ENCODE measurements around the gene TTC31. TPM values are rescaled to one million over a fixed set of nuclear protein-coding genes. Genes with fewer than 3 reads are reported as not detected.
"Not testable (repeated sequence)": the region's sequence is repeated elsewhere in the genome, so short reads cannot be mapped to it uniquely, and the experiment has no call there.

Gene TTC31
- total RNA-seq, 1 experiment from 2014 or later = 17.6 TPM

DNA sequence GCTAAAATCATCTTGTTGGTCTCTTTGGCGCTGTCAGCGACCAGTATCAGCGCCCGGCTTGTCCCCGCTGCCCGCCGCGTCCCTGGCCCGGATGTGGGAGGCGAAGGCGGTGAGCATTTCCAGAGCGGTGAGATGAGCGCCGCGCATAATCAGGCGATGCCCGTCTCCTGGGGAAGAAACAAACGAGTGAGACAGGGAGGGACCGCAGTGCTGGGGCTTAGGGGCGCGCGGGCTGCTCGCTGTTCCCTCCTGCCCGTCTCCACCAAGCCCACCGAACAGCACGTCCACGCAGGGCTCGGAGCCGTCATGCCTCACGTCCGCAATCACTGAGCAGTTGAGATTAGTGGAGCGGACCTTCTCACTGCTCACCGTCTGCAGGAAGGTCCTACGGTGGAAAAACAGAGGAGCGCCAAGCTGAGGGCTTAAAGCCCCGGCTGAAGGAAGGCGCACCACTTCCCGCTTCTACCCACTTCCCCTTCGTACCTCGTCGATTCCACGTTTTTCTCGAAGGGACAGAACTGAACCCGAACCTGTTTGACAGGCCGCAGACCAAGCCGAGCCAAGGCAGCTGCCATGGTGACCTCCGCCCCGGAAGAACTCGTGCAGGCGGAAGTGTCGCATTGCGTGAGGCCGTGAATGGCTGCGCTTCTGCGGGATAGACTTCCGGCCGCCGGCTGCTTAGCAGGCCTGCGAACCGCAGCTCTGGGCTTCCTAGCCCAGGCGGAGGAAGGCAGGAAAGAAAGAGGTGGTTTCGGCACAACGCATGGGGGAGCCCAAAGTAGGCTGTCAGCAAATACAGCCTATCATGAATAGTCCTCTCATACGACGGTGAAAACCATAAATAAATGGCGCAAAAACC lies 10.6 kb upstream of the TTC31 start, which contains the start of gene MRPL53:
TSS of gene MRPL53 (minus strand) at position 595 of the 859 bp plus-strand sequence. CDS start at position 575, 20 bp downstream.
- in situ Hi-C loops (cut with HindIII; ENCODE audit: low pct_unique_long_range_greater_than_20kb, low sequenced_read_pairs) = no loop called here

GRCh38 chr2:74472945-74473258 lies 10.0 kb upstream of the TTC31 start:
- in situ Hi-C loops (cut with HindIII; ENCODE audit: low pct_unique_long_range_greater_than_20kb, low sequenced_read_pairs) = no loop called here
- no peak for DNase-seq (ENCODE audit: low read depth, low spot score)

More for the DNA sequence above, 10.6 kb upstream of the TTC31 start, which contains the start of gene MRPL53:
- peak; percentile 93 for DNase-seq (ENCODE audit: low read depth, low spot score)

DNA sequence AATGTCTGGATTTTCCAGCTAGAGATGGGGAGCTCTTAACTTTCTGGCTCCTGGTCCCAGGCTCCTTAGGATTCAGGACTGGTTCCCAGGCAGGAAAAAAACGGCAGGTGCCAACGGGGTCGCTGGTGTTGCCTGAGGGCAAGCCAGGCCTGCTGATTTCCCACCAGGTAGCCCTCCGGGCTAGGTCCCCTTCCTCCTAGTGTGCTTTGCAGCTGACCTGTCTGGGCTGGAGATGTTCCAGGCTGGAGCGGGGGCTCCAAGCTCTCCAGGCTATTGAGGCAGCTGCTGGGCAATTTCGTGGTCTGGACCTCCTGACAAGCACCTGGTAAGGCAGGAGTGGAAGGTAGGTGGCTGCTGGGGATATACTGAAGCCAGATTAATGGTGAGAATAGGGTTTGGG lies 8.4 kb upstream of the TTC31 start:
- DNase-seq (ENCODE audit: low read depth, low spot score) = no peak
- in situ Hi-C loops (cut with HindIII; ENCODE audit: low pct_unique_long_range_greater_than_20kb, low sequenced_read_pairs) = no loop called here

- in situ Hi-C loops (cut with HindIII; ENCODE audit: low pct_unique_long_range_greater_than_20kb, low sequenced_read_pairs) = no loop called here
These were observed 8.0 kb upstream of the TTC31 start for GRCh38 chr2:74474899-74475298.

GRCh38 chr2:74481431-74481830 lies 1.4 kb upstream of the TTC31 start:
- in situ Hi-C loops (cut with HindIII; ENCODE audit: low pct_unique_long_range_greater_than_20kb, low sequenced_read_pairs) = no loop called here
- no peak for DNase-seq (ENCODE audit: low read depth, low spot score)

More at GRCh38 chr2:74474899-74475298, 8.0 kb upstream of the TTC31 start:
- peak; percentile 53 for DNase-seq (ENCODE audit: low read depth, low spot score)

- in situ Hi-C loops (cut with HindIII; ENCODE audit: low pct_unique_long_range_greater_than_20kb, low sequenced_read_pairs) = no loop called here
These were observed 700 bp upstream of the TTC31 start for GRCh38 chr2:74481961-74482800.

GRCh38 chr2:74483675-74484164 lies 839 bp downstream of the TTC31 start:
- in situ Hi-C loops (cut with HindIII; ENCODE audit: low pct_unique_long_range_greater_than_20kb, low sequenced_read_pairs); DNase-seq (ENCODE audit: low read depth, low spot score): not testable (repeated sequence)

More at GRCh38 chr2:74481961-74482800, 700 bp upstream of the TTC31 start:
- DNase-seq (ENCODE audit: low read depth, low spot score) = no peak

DNA sequence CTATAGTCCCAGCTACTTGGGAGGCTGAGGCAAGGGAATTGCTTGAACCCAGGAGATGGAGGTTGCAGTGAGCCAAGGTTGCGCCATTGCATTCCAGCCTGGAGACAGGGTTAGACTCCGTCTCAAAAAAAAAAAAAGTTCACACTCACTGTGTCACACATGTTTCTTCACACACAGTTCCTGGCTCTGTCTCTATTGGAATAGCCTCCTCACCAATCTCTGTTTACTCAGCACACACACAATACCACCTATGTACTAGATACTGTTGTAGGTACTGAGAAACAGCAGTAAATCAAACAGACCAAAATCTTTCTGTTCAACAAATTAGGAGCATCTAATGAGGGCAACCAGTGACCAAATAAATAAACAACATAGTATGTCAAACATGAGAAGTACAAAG lies 3.3 kb downstream of the TTC31 start:
- in situ Hi-C loops (cut with HindIII; ENCODE audit: low pct_unique_long_range_greater_than_20kb, low sequenced_read_pairs) = no loop called here

DNA sequence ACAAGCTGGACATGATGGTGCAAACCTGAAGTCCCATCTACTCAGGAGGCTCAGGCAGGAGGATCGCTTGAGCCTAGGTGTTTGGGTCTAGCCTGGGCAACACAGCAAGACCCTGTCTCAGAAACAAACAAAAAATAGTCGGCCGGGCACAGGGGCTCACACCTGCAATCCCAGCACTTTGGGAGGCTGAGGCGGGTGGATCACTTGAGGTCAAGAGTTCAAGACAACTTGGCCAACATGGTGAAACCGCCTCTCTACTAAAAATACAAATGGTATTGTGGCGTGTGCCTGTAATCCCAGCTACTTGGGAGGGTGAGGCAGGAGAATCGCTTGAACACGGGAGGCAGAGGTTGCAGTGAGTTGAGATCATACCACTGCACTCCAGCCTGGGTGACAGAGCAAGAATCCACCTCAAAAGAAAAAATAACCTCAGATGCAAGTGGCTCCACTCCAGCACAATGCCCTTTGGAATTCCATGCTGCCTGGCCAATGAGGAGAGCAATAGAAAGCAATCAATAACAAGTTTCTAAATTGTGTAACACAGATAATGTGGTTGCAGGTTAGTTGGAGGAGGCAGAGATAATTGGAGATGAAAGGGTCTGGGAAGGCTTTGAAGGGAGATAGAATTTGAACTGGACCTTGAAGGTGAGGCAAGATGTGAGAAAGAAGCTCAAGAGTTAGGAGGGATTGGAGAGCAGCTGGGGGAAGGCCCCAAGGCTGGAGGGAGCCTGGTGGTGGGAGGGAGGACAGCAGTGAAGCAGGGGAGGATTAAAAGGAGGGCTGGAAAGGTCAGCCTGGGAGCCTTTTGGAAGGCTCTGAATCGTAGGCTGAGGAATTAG lies 6.0 kb downstream of the TTC31 start:
- in situ Hi-C loops (cut with HindIII; ENCODE audit: low pct_unique_long_range_greater_than_20kb, low sequenced_read_pairs) = no loop called here
- no peak for DNase-seq (ENCODE audit: low read depth, low spot score)

More for the DNA sequence above, 3.3 kb downstream of the TTC31 start:
- no peak for DNase-seq (ENCODE audit: low read depth, low spot score)

DNA sequence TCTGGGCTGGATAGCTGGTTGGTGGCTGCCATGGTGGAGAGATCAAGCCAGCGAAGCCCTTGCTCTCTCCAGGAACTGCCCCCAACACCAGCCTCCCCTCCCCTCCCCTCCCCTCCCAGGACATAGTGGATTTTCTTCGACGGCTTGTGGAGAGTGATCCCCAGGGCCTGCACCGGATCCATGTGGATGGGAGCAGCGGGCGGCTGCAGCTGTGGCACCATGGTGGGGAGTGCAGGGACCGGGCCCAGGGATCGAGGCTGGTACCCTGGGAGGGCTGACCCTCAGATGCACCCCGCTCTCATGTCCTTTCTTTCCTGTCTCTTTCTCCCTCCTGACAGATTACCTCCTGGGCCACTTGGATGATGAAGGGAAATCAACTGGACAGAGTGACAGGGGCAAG lies 7.0 kb downstream of the TTC31 start:
- DNase-seq (ENCODE audit: low read depth, low spot score) = no peak
- in situ Hi-C loops (cut with HindIII; ENCODE audit: low pct_unique_long_range_greater_than_20kb, low sequenced_read_pairs) = no loop called here

DNA sequence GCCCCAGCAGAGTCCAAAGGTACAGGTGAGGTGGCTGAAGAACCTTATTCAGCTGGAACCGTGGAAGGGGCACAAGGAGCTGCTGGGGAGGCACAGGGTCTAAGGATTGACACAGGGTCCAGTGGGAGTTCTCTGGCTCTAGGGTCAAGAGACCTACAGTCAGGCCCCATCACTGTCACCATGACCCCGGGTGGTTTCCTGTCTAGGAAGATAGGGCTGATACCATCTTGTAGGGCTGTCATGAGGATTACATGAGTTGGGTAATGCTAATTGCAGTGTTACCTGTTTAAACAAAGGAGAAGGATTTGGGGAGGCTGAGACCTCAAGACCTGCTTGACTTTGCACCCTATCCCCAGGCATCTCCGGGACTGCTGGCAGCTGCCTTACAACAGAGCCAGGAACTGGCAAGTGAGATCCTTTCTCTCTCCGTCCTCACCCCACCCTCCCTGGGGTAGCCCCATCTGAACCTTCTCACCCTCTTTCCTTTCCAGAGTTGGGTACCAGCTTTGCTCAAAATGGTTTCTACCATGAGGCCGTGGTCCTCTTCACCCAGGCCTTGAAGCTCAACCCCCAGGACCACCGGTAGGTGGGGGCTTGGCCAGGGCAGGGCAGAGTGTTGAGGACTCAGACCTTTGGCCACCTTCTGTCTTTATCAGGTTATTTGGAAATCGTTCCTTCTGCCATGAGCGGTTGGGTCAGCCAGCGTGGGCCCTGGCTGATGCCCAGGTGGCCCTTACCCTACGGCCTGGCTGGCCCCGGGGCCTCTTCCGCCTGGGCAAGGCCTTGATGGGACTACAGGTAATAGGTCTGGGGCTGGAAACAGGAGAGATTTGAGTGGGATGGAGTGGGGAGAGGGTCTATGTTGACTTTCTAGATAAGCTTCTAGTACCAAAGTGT lies 9.0 kb downstream of the TTC31 start:
- in situ Hi-C loops (cut with HindIII; ENCODE audit: low pct_unique_long_range_greater_than_20kb, low sequenced_read_pairs) = no loop called here
- DNase-seq (ENCODE audit: low read depth, low spot score) = no peak

GRCh38 chr2:74493546-74493945 lies 10.7 kb downstream of the TTC31 start:
- in situ Hi-C loops (cut with HindIII; ENCODE audit: low pct_unique_long_range_greater_than_20kb, low sequenced_read_pairs) = no loop called here
- DNase-seq (ENCODE audit: low read depth, low spot score) = no peak

DNA sequence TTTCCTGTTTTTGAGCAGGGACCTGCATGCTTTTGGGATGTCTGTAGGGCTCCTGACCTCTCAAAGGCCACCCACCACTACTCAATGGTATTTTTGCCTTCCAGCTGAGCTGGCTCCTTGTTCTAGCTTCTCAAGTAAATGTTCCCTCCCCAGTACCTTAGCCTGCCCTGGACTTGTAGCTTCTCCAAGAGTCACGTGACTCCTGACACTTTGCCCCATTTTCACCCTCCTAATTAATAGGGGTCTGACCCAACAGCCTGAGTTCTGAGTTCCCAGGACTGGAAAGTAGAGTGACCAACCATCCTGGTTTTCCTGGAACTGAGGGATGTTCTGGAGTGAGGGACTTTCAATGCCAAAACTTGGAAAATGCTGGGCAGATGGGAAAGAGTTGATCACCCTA lies 12.6 kb downstream of the TTC31 start:
- DNase-seq (ENCODE audit: low read depth, low spot score) = no peak
- in situ Hi-C loops (cut with HindIII; ENCODE audit: low pct_unique_long_range_greater_than_20kb, low sequenced_read_pairs) = no loop called here

DNA sequence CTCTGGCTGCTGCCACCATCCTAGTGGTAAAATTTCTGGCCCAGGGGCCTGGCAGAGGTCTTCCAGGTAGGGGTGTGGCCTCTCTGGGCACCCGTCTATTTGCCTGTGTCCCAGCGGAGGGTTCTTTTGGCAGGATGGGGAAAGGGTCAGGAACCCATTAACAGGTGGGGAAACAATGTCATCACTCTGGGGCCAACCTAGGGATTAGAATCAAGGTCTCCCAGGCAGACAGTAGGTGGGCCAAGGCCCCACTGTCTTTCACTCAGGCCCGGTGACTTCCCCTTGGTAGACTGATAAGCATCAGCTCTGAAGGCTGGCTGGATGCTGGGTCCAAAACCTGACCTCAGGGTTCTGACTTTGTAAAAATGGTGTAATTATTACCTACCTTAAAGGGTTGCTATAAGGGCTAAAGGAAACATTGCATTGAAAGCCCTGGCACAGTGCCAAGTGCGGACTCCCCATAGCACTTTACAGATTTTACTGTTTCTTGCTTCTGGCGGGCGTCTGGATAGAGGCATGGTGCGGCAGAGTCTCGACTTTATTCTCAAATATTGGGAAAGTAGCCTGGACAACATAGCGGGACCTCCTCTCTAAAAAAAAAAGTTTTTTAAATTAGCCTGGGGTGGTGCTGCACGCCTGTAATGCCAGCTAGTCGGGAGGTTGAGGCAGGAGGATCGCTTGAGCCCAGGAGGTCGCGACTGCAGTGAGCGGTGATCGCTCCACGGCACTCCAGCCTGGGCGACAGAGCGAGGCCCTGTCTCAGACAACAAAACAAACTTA lies 14.3 kb downstream of the TTC31 start:
- no peak for DNase-seq (ENCODE audit: low read depth, low spot score)
- in situ Hi-C loops (cut with HindIII; ENCODE audit: low pct_unique_long_range_greater_than_20kb, low sequenced_read_pairs) = no loop called here

- no peak for DNase-seq (ENCODE audit: low read depth, low spot score)
- in situ Hi-C loops (cut with HindIII; ENCODE audit: low pct_unique_long_range_greater_than_20kb, low sequenced_read_pairs) = no loop called here
These were observed 15.1 kb downstream of the TTC31 start for GRCh38 chr2:74497777-74498499.

Data from SK-MEL-5 (cell line).